Caco-2 (cell line): Measurements from ENCODE around the gene LHX6. TPM values are rescaled to one million over a fixed set of nuclear protein-coding genes. Genes with fewer than 3 reads are reported as not detected.

ENCODE experiments used
- BruUV-seq: library from RNA; stranded (reverse); fragments of 400-500 nt; replicated peaks from 2 replicates; lab custom pipeline; 2021; lab: Mats Ljungman, UMichigan
- CTCF ChIA-PET: fragments of 300-600 bp; sonication (Branson Sonifier 250); formaldehyde crosslinking; loops from one replicate; lab custom pipeline; 2022; ENCODE audit warnings: antibody characterized with exemption; lab: Charles Lee
- POLR2A ChIA-PET: fragments of 300-600 bp; sonication (Branson Sonifier 250); formaldehyde crosslinking; loops from one replicate; lab custom pipeline; 2022; ENCODE audit warnings: antibody characterized with exemption; lab: Charles Lee
- DNase-seq, 2 experiments: peaks; one replicate each; pipeline versions ENCODE4 v3.0.0 to v3.0.0-alpha.2; 2020 to 2022
- H3K27me3 ChIP-seq: replicated peaks from 2 replicates; pipeline ENCODE4 v1.6.0; 2011; ENCODE audit warnings: low read length; ENCODE audit not compliant: control insufficient read depth, insufficient read depth
- H3K36me3 ChIP-seq: 2 replicates; pipeline ENCODE4 v1.5.1; 2011; ENCODE audit warnings: low read length; ENCODE audit not compliant: control insufficient read depth, insufficient read depth
- H3K4me1 ChIP-seq: fragments of 250-450 bp; sonication (Bioruptor Pico); 2 replicates; pipeline ENCODE4 v1.5.1; 2020; ENCODE audit warnings: mild to moderate bottlenecking
- H3K4me3 ChIP-seq: 2 replicates; pipeline ENCODE4 v1.5.1; 2011; ENCODE audit warnings: low read depth, mild to moderate bottlenecking, control low read depth, low read length
- H3K9me3 ChIP-seq: fragments of 250-450 bp; sonication (Bioruptor Pico); 2 replicates; pipeline ENCODE4 v1.5.1; 2020; ENCODE audit warnings: mild to moderate bottlenecking, moderate library complexity
- H3K27ac Mint-ChIP-seq: one replicate; pipeline ENCODE4 v1.8.0; 2022; ENCODE audit warnings: mixed read lengths; ENCODE audit not compliant: unreplicated experiment
- H3K27me3 Mint-ChIP-seq: one replicate; pipeline ENCODE4 v1.8.0; 2022; ENCODE audit warnings: mixed read lengths; ENCODE audit not compliant: insufficient read depth, unreplicated experiment
- H3K36me3 Mint-ChIP-seq: one replicate; pipeline ENCODE4 v1.8.0; 2022; ENCODE audit warnings: mild to moderate bottlenecking, mixed read lengths; ENCODE audit not compliant: insufficient read depth, unreplicated experiment
- H3K4me1 Mint-ChIP-seq: one replicate; pipeline ENCODE4 v1.8.0; 2022; ENCODE audit warnings: low read depth, mixed read lengths; ENCODE audit not compliant: unreplicated experiment
- H3K4me3 Mint-ChIP-seq: one replicate; pipeline ENCODE4 v1.8.0; 2022; ENCODE audit warnings: mild to moderate bottlenecking, moderate library complexity, mixed read lengths; ENCODE audit not compliant: unreplicated experiment
- H3K9me3 Mint-ChIP-seq: one replicate; pipeline ENCODE4 v1.8.0; 2022; ENCODE audit warnings: mixed read lengths; ENCODE audit not compliant: unreplicated experiment
- intact Hi-C: fragments of 100-400 bp; cut with micrococcal nuclease; formaldehyde crosslinking; loops from one replicate; pipeline ENCODE4 v1.10.0; 2022; ENCODE audit not compliant: unreplicated experiment
- total RNA-seq: library from RNA; stranded (reverse); gene quantifications from 2 replicates; pipeline ENCODE4 v1.2.3, GENCODE V29; 2022
- TF ChIP-seq, protein P1 (sequence below), 2 experiments: fragments of 200-600 bp in 1 of 2; IDR thresholded peaks; 1 replicate in 1 of 2; 2 replicates in 1 of 2; pipeline versions ENCODE4 v1.5.1 to v1.8.0; 2011 to 2022; ENCODE audit warnings: antibody characterized with exemption in 1 of 2, control low read depth in 1 of 2, inconsistent platforms in 1 of 2, low read depth in 1 of 2, low read length in 1 of 2, mild to moderate bottlenecking in 1 of 2, moderate library complexity in 1 of 2; ENCODE audit not compliant: insufficient read depth in 1 of 2, severe bottlenecking in 1 of 2, unreplicated experiment in 1 of 2

The LHX6 gene
- total RNA-seq, 1 experiment from 2014 or later, result 6.1 TPM

DNA sequence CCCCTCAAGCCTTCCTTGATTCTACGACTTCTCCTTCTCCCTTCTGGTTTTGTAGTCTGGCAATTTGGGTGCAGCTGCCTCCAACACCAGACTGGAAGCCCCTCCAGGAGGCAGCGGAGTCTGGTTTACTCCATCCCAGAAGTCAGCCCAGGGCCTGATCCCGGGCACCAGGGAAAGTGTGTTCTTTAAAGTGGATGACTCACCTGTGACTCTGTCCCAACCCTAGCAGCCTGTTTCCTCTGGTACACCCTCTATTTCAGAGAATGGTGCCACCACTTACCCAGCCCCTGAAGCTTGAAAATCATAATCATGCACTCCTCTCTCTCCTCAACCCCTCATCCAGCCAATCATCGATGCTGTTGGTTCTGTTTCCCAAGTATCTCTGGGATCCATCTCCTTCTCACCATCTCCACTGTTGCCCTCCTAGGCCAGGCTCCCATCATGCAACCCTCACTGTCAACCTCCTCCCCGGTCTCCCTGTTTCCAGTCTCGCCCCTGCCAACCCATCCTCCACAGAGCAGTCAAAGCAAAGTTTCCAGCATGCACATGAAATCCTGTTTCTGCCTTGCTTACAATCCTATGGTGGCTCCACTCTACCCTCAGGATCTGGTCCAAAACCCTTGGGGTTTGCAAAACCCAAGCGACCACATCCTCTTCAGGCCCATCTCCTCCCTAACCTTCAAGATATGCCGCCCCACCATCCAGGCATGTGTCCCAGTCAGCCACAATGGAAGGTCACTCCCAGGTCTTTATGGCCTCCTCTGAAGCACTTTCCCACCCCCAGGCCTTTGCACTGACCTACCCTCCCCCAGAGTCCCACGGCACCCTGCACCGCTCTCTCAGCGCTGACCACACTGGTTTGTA, 10.5 kb downstream of the LHX6 start:
- no peak overlapping the region for H3K4me3 ChIP-seq
- DNase-seq, result no peak
- intact Hi-C loops, result no loop called here
- no peaks in the 10 kb centered on the region for H3K9me3 ChIP-seq
- H3K4me1 ChIP-seq, result no peaks in the 10 kb centered on the region
- H3K27me3 ChIP-seq, result no peaks in the 10 kb centered on the region
- POLR2A ChIA-PET, result no interaction called here
- Mint-ChIP-seq H3K4me3 (no peak overlapping the region), H3K36me3 (no peaks in the 10 kb centered on the region), H3K27me3 (peaks cover 3% of the 10 kb centered on the region), H3K27ac (no peak overlapping the region), H3K9me3 (no peaks in the 10 kb centered on the region), H3K4me1 (no peaks in the 10 kb centered on the region)
- no TSS peak for BruUV-seq
- H3K36me3 ChIP-seq, result no peaks in the 10 kb centered on the region
- TF ChIP-seq, protein P1, sequence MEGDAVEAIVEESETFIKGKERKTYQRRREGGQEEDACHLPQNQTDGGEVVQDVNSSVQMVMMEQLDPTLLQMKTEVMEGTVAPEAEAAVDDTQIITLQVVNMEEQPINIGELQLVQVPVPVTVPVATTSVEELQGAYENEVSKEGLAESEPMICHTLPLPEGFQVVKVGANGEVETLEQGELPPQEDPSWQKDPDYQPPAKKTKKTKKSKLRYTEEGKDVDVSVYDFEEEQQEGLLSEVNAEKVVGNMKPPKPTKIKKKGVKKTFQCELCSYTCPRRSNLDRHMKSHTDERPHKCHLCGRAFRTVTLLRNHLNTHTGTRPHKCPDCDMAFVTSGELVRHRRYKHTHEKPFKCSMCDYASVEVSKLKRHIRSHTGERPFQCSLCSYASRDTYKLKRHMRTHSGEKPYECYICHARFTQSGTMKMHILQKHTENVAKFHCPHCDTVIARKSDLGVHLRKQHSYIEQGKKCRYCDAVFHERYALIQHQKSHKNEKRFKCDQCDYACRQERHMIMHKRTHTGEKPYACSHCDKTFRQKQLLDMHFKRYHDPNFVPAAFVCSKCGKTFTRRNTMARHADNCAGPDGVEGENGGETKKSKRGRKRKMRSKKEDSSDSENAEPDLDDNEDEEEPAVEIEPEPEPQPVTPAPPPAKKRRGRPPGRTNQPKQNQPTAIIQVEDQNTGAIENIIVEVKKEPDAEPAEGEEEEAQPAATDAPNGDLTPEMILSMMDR (IDR thresholded peaks at IDR 0.05; ENCODE audit: insufficient read depth in 1 of 2, low read depth in 1 of 2, low read length in 1 of 2, severe bottlenecking in 1 of 2, unreplicated experiment in 1 of 2), result no peak
- CTCF ChIA-PET, result interaction anchor here (0.6 kb wide), 2 partner anchors 46 to 859 kb away, joined by 3 to 4 read pairs; partner anchors contain the start of genes MRRF and RBM18

DNA sequence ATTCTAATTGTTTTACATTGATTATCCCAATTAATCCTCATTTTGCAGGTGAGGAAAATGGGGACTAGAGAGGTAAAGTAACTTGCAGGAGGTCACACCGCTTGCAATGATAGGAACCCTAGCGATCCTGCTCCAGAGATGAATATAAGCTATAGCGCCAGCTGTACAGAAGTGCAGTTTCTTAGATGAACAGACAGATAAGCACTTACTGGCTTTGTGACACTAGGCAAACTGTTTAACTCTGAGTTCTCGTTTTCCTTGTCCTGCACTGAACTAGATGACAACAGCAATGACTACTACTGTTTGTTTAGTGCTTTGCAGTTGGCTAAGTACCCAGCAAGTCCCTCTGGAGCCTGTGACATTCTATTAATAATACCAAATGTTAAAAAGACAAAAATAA, 11.1 kb downstream of the LHX6 start:
- POLR2A ChIA-PET, result no interaction called here
- peaks cover 4% of the 10 kb centered on the region for H3K4me1 Mint-ChIP-seq
- Histone ChIP-seq H3K27me3 (no peaks in the 10 kb centered on the region), H3K36me3 (no peaks in the 10 kb centered on the region), H3K4me1 (peaks cover 4% of the 10 kb centered on the region; the same call in 1 of the 2 replicates), H3K9me3 (no peaks in the 10 kb centered on the region), H3K4me3 (no peak overlapping the region)
- no peak overlapping the region for H3K4me3 Mint-ChIP-seq
- H3K36me3 Mint-ChIP-seq, result no peaks in the 10 kb centered on the region
- peaks cover 3% of the 10 kb centered on the region for H3K27me3 Mint-ChIP-seq
- BruUV-seq, result no TSS peak
- H3K9me3 Mint-ChIP-seq, result no peaks in the 10 kb centered on the region
- DNase-seq, result no peak
- TF ChIP-seq, protein P1 (IDR thresholded peaks at IDR 0.05; ENCODE audit: insufficient read depth in 1 of 2, low read depth in 1 of 2, low read length in 1 of 2, severe bottlenecking in 1 of 2, unreplicated experiment in 1 of 2), result no peak
- no peak overlapping the region for H3K27ac Mint-ChIP-seq
- intact Hi-C loops, result no loop called here
- CTCF ChIA-PET, result interaction anchor here (0.6 kb wide), 2 partner anchors 47 to 860 kb away, joined by 3 to 4 read pairs; partner anchors contain the start of genes MRRF and RBM18

DNA sequence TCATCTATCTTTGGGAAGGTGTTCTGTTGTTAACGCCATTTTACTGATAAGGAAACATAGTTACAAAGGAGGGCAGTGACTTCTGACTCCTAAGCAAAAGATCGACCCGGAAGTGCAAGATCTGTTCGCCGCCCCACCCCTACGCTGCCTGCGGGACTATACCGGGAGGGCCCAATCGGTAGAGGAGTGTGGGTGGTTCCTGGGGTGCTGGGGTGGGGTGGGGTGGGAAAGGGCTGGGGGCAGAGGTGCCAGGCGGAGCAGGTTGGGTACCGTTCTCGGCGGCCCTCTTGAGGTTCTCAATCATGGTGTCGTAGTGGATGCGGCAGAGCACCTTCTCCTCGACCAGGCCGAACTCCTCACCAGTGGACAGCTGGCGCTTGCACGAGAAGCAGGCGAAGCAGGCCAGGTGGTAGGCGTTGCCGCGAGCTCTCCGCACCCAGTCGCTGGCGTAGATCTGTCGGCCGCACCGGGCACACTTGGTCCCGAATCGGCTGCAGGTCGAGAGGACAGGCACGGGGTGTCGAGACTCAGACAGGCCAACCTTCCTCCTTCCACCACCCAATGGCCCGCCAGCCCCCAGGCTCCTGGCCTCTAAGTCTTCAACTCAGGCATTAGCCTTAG, 11.8 kb downstream of the LHX6 start:
- CTCF ChIA-PET, result no interaction called here

More for the DNA sequence above, 11.8 kb downstream of the LHX6 start:
- no peak overlapping the region for H3K4me3 Mint-ChIP-seq
- H3K36me3 Mint-ChIP-seq, result no peaks in the 10 kb centered on the region
- POLR2A ChIA-PET, result no interaction called here
- no peaks in the 10 kb centered on the region for H3K9me3 Mint-ChIP-seq
- BruUV-seq, result no TSS peak
- Histone ChIP-seq H3K9me3 (no peaks in the 10 kb centered on the region), H3K27me3 (no peaks in the 10 kb centered on the region), H3K4me3 (no peak overlapping the region), H3K36me3 (no peaks in the 10 kb centered on the region), H3K4me1 (peaks cover 10% of the 10 kb centered on the region; the same call in 1 of the 2 replicates)
- no peak overlapping the region for H3K27ac Mint-ChIP-seq
- DNase-seq, result no peak
- H3K27me3 Mint-ChIP-seq, result peaks cover 3% of the 10 kb centered on the region
- intact Hi-C loops, result no loop called here
- peaks cover 7% of the 10 kb centered on the region for H3K4me1 Mint-ChIP-seq
- TF ChIP-seq, protein P1 (IDR thresholded peaks at IDR 0.05; ENCODE audit: insufficient read depth in 1 of 2, low read depth in 1 of 2, low read length in 1 of 2, severe bottlenecking in 1 of 2, unreplicated experiment in 1 of 2), result no peak
